Neural cell (in vitro differentiated cells): ENCODE measurements around the gene MYBPC2. TPM values are rescaled to one million over a fixed set of nuclear protein-coding genes. Genes with fewer than 3 reads are reported as not detected.

Experiments
- H2AFZ ChIP-seq: fragments of 200-600, 300-800 bp; sonication (generic), shearing (Covaris generic); 2 replicates; pipeline ENCODE4 v1.6.0; 2014; ENCODE audit warnings: low read depth, mild to moderate bottlenecking, antibody characterized with exemption, low read length, moderate library complexity
- H3F3A ChIP-seq: fragments of 200-600 bp; shearing (Covaris generic); 2 replicates; pipeline ENCODE4 v1.6.1; 2016; ENCODE audit warnings: mild to moderate bottlenecking, moderate library complexity, mixed read lengths, antibody characterized with exemption, low read length; ENCODE audit not compliant: insufficient read depth, poor library complexity, severe bottlenecking
- H3K27ac ChIP-seq: fragments of 200-600, 300-800 bp; sonication (generic), shearing (Covaris generic); 2 replicates; pipeline ENCODE4 v1.5.1; 2014; ENCODE audit warnings: mild to moderate bottlenecking, low read length, moderate library complexity
- H3K27me3 ChIP-seq: fragments of 300-800, 200-600 bp; sonication (generic), shearing (Covaris generic); 2 replicates; pipeline ENCODE4 v1.6.0; 2014; ENCODE audit warnings: mild to moderate bottlenecking, low read depth, low read length, moderate library complexity; ENCODE audit not compliant: insufficient read depth
- H3K36me3 ChIP-seq: fragments of 300-800, 200-600 bp; sonication (generic), shearing (Covaris generic); 2 replicates; pipeline ENCODE4 v1.5.1; 2014; ENCODE audit warnings: mild to moderate bottlenecking, antibody characterized with exemption, low read length, moderate library complexity; ENCODE audit not compliant: insufficient read depth
- H3K4me2 ChIP-seq: fragments of 300-800, 200-600 bp; sonication (generic), shearing (Covaris generic); 2 replicates; pipeline ENCODE4 v1.6.0; 2014; ENCODE audit warnings: mild to moderate bottlenecking, low read length
- H3K4me3 ChIP-seq: fragments of 300-800, 200-600 bp; sonication (generic), shearing (Covaris generic); 2 replicates; pipeline ENCODE4 v1.5.1; 2014; ENCODE audit warnings: mild to moderate bottlenecking, low read length, moderate library complexity
- H3K79me2 ChIP-seq: fragments of 200-600 bp; shearing (Covaris generic); replicated peaks from 2 replicates; pipeline ENCODE4 v1.6.0; 2014; ENCODE audit warnings: mild to moderate bottlenecking, low read length, moderate library complexity; ENCODE audit not compliant: insufficient read depth
- H3K9ac ChIP-seq: fragments of 300-800, 200-600 bp; sonication (generic), shearing (Covaris generic); 2 replicates; pipeline ENCODE4 v1.6.1; 2016; ENCODE audit warnings: mild to moderate bottlenecking, low read length, mixed read lengths
- H3K9me2 ChIP-seq: fragments of 200-600 bp; shearing (Covaris generic); 2 replicates; pipeline ENCODE4 v1.6.1; 2016; ENCODE audit warnings: mild to moderate bottlenecking, low read length, mixed read lengths; ENCODE audit not compliant: insufficient read depth
- H3K9me3 ChIP-seq: fragments of 200-600, 300-800 bp; sonication (generic), shearing (Covaris generic); 2 replicates; pipeline ENCODE4 v1.6.1; 2016; ENCODE audit warnings: mild to moderate bottlenecking, mixed run types, low read length, moderate library complexity, mixed read lengths
- H4K20me1 ChIP-seq: fragments of 200-600 bp; shearing (Covaris generic); 2 replicates; pipeline ENCODE4 v1.6.1; 2016; ENCODE audit warnings: mild to moderate bottlenecking, mixed run types; ENCODE audit not compliant: insufficient read depth
- EP300 ChIP-seq: fragments of 450-650 bp; conservative IDR thresholded peaks from 2 replicates; pipeline ENCODE4 v1.6.1; 2014; ENCODE audit warnings: antibody characterized with exemption, mild to moderate bottlenecking, moderate library complexity; ENCODE audit not compliant: poor library complexity, severe bottlenecking
- EZH2 ChIP-seq: fragments of 200-600, 300-800 bp; shearing (Covaris generic), sonication (generic); IDR thresholded peaks from 2 replicates; pipeline ENCODE4 v1.6.1; 2014; ENCODE audit warnings: antibody characterized with exemption, low read length, borderline replicate concordance, mild to moderate bottlenecking; ENCODE audit not compliant: insufficient read depth, poor library complexity, severe bottlenecking
- MXI1 ChIP-seq: fragments of 450-650 bp; conservative IDR thresholded peaks from 2 replicates; pipeline ENCODE4 v1.6.1; 2014; ENCODE audit warnings: antibody characterized with exemption, mild to moderate bottlenecking; ENCODE audit not compliant: poor library complexity, severe bottlenecking
- POLR2AphosphoS5 ChIP-seq: IDR thresholded peaks from 2 replicates; pipeline ENCODE4 v1.6.1; 2012
- RAD21 ChIP-seq: fragments of 450-650 bp; conservative IDR thresholded peaks from 2 replicates; pipeline ENCODE4 v1.6.1; 2014; ENCODE audit warnings: antibody characterized with exemption, mild to moderate bottlenecking, moderate library complexity
- REST ChIP-seq: IDR thresholded peaks from 2 replicates; pipeline ENCODE4 v1.6.1; 2012; ENCODE audit warnings: borderline replicate concordance
- SMC3 ChIP-seq: fragments of 450-650 bp; conservative IDR thresholded peaks from 2 replicates; pipeline ENCODE4 v1.6.1; 2014; ENCODE audit warnings: antibody characterized with exemption, mild to moderate bottlenecking, moderate library complexity; ENCODE audit not compliant: poor library complexity
- TAF1 ChIP-seq: IDR thresholded peaks from 2 replicates; pipeline ENCODE4 v1.6.1; 2012; ENCODE audit warnings: low read depth
- polyA plus RNA-seq: library from polyadenylated mRNA; depleted of rRNA; stranded (reverse); fragments of >200 nt; gene quantifications from 2 replicates; pipeline ENCODE4 v1.2.3, GENCODE V29; 2014
- TF ChIP-seq, protein P1 (sequence below): fragments of 450-650 bp; IDR thresholded peaks from 2 replicates; pipeline ENCODE4 v1.5.1; 2014; ENCODE audit warnings: antibody characterized with exemption, mild to moderate bottlenecking, moderate library complexity; ENCODE audit not compliant: poor library complexity, severe bottlenecking

MYBPC2 gene
- polyA plus RNA-seq, 1 donor from 2014 or later: not detected

DNA sequence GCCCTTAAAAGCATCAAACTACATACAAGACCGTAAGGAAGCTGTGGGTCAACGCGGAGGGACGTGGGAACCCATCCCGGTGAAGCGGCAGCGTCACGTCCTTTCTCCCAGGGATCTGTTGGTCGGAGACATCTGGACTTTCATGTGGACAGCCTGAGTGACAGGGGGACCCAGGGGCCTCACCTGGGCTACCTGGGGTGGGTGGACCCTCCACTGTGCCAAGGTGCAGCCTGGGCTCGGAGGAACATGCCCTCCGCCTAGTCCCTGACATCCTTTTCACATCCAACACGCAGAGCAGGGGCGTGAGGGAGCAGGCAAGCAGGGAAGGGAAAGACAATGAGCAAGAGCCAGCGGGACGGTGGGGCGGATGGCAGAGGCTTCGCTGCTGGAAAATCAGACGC lies 57.7 kb downstream of the MYBPC2 start:
- Histone ChIP-seq H4K20me1 (no peaks in the 10 kb centered on the region), H2AFZ (no peak overlapping the region), H3K9me3 (no peaks in the 10 kb centered on the region), H3K79me2 (no peaks in the 10 kb centered on the region), H3K27me3 (peaks cover 34% of the 10 kb centered on the region), H3K9me2 (no peaks in the 10 kb centered on the region), H3K36me3 (no peaks in the 10 kb centered on the region), H3K27ac (no peak overlapping the region), H3K4me3 (no peak overlapping the region), H3K4me2 (no peak overlapping the region), H3F3A (no peaks in the 10 kb centered on the region), H3K9ac (no peak overlapping the region)
- no peak for TF ChIP-seq SMC3
- no peak for TF ChIP-seq EZH2
- no peak for TF ChIP-seq EP300
- no peak for TF ChIP-seq MXI1
- TF ChIP-seq POLR2AphosphoS5: no peak
- no peak for TF ChIP-seq RAD21
- TF ChIP-seq TAF1: no peak
- TF ChIP-seq REST: no peak
- TF ChIP-seq, protein P1, sequence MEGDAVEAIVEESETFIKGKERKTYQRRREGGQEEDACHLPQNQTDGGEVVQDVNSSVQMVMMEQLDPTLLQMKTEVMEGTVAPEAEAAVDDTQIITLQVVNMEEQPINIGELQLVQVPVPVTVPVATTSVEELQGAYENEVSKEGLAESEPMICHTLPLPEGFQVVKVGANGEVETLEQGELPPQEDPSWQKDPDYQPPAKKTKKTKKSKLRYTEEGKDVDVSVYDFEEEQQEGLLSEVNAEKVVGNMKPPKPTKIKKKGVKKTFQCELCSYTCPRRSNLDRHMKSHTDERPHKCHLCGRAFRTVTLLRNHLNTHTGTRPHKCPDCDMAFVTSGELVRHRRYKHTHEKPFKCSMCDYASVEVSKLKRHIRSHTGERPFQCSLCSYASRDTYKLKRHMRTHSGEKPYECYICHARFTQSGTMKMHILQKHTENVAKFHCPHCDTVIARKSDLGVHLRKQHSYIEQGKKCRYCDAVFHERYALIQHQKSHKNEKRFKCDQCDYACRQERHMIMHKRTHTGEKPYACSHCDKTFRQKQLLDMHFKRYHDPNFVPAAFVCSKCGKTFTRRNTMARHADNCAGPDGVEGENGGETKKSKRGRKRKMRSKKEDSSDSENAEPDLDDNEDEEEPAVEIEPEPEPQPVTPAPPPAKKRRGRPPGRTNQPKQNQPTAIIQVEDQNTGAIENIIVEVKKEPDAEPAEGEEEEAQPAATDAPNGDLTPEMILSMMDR: no peak

DNA sequence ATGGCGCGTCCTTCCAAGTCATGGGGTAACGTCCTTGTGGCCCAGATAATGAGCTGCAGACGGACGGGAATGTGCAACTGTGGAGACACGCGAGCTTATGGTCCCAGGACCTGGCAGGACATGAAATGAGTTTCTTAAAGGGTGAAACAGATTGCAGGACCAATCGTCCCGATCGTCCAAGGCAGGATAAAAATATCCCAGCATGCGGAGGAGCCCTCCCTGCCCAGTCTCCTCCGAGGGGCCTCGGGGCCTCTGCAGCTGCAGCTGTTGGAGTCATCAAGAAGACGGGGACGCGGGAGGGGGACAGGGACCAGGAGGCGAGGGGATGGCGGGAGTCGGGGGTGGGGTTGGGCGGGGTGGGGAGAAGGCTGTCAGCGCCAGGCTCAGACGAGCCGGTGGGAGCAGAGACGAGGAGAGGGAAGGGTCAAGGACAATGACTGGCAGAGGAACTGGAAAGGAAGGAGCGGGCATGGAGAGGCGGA lies 58.3 kb downstream of the MYBPC2 start:
- peaks cover 34% of the 10 kb centered on the region for H3K27me3 ChIP-seq
- H3K27ac ChIP-seq: no peak overlapping the region
- H3K9ac ChIP-seq: no peak overlapping the region
- no peaks in the 10 kb centered on the region for H3K9me3 ChIP-seq
- no peak overlapping the region for H2AFZ ChIP-seq
- TF ChIP-seq MXI1 (no peak), TAF1 (no peak), EZH2 (no peak), POLR2AphosphoS5 (no peak), SMC3 (no peak), RAD21 (no peak), REST (no peak), EP300 (no peak)
- TF ChIP-seq, protein P1: no peak
- H3K9me2 ChIP-seq: no peaks in the 10 kb centered on the region
- H4K20me1 ChIP-seq: no peaks in the 10 kb centered on the region
- H3F3A ChIP-seq: no peaks in the 10 kb centered on the region
- no peaks in the 10 kb centered on the region for H3K79me2 ChIP-seq
- H3K4me2 ChIP-seq: no peak overlapping the region
- H3K4me3 ChIP-seq: no peak overlapping the region
- no peaks in the 10 kb centered on the region for H3K36me3 ChIP-seq
